Loucy (cell line): ENCODE measurements around the gene GPC5.

ENCODE experiments used
- CTCF ChIP-seq: fragments of 200-600 bp; sonication (generic); conservative IDR thresholded peaks from 2 replicates; pipeline ENCODE4 v1.5.1; 2014; ENCODE audit warnings: mild to moderate bottlenecking, antibody characterized with exemption, low read length
- EZH2phosphoT487 ChIP-seq: fragments of 200-600 bp; IDR thresholded peaks from 2 replicates; pipeline ENCODE4 v1.6.1; 2018; ENCODE audit warnings: antibody characterized with exemption, mild to moderate bottlenecking, moderate library complexity, borderline replicate concordance

GRCh38 chr13:92734545-92734944 is 1336.1 kb downstream of the GPC5 start:
- TF ChIP-seq CTCF (no peak), EZH2phosphoT487 (no peak)
